Measurements from ENCODE around the gene GMDS. TPM values are rescaled to one million over a fixed set of nuclear protein-coding genes. Genes with fewer than 3 reads are reported as not detected.

GMDS gene
- total RNA-seq, 4 donors from 2014 or later: 3.4 to 7.2 (median 4.6) TPM

DNA sequence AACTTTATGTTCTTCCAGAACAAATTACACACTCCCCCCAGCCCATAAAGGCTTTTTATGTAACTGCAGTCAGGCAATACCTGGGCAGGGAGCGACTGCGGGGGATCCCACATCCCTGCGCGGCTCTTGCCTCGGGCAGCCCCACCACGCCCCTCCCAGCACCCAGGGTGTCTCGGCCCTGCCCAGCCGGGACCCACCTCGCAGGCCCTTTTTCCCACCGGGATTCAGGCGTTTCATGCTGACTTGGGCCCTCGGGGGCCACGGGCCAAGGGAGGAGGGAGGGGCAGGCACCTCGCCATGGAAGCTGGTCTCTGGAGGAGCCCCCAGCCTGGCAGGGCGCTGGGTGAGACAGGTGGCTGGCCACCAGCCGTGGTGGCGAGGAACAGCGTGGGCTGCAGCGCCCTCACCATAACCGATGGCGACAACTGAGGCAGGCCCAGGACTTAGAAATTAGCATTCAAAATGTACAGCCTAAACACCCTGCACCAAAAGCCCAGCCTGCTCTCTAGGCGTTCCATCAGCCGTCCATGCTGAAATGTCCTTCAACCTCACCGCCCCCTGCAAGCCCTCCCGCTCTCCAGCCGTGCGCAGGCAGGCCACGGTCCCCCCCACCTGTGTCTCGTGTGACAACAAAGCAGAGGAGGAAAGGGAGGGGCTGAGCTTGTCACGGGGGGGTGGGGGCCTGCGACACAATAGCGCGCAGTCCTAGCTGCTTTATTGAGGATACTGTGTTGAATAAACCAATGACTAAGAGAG is 650.8 kb downstream of the GMDS start:
- no peak for DNase-seq
- TF ChIP-seq CTCF (IDR thresholded peaks at IDR 0.05 in 4 of 5, conservative IDR thresholded peaks at IDR 0.05 in 1 of 5) (no peak), POLR2A (IDR thresholded peaks at IDR 0.05) (no peak)
- intact Hi-C loops (cut with DNase I; ENCODE audit: low total_unique reads) (no loop called here), in situ Hi-C loops (cut with MboI; ENCODE audit: low sequenced_read_pairs in 4 of 4) (loop anchor here (5.0 to 25.0 kb wide), 6 partner anchors 593 to 1143 kb away; no protein-coding TSS in a partner anchor)
- Histone ChIP-seq H3K4me3 (no peak overlapping the region), H3K27me3 (peaks cover 22 to 31% (median 30%) of the 10 kb centered on the region in 3 donors), H3K4me1 (peaks cover 2 to 3% of the 10 kb centered on the region in 2 donors), H3K27ac (no peak overlapping the region), H3K9me3 (no peaks in the 10 kb centered on the region), H3K36me3 (no peaks in the 10 kb centered on the region)
- ATAC-seq: no peak

GRCh38 chr6:1593958-1594314 is 651.5 kb downstream of the GMDS start:
- no peak for DNase-seq
- Histone ChIP-seq H3K27me3 (peaks cover 22 to 35% (median 30%) of the 10 kb centered on the region in 3 donors), H3K4me1 (peaks cover 2 to 3% of the 10 kb centered on the region in 2 donors), H3K9me3 (no peaks in the 10 kb centered on the region), H3K36me3 (no peaks in the 10 kb centered on the region), H3K27ac (no peak overlapping the region), H3K4me3 (no peak overlapping the region)
- no peak for TF ChIP-seq CTCF (IDR thresholded peaks at IDR 0.05 in 4 of 5, conservative IDR thresholded peaks at IDR 0.05 in 1 of 5)
- no peak for TF ChIP-seq POLR2A (IDR thresholded peaks at IDR 0.05)
- no peak for ATAC-seq
- intact Hi-C loops (cut with DNase I; ENCODE audit: low total_unique reads): no loop called here
- in situ Hi-C loops (cut with MboI; ENCODE audit: low sequenced_read_pairs in 4 of 4): loop anchor here (5.0 to 25.0 kb wide), 6 partner anchors 593 to 1143 kb away; no protein-coding TSS in a partner anchor

DNA sequence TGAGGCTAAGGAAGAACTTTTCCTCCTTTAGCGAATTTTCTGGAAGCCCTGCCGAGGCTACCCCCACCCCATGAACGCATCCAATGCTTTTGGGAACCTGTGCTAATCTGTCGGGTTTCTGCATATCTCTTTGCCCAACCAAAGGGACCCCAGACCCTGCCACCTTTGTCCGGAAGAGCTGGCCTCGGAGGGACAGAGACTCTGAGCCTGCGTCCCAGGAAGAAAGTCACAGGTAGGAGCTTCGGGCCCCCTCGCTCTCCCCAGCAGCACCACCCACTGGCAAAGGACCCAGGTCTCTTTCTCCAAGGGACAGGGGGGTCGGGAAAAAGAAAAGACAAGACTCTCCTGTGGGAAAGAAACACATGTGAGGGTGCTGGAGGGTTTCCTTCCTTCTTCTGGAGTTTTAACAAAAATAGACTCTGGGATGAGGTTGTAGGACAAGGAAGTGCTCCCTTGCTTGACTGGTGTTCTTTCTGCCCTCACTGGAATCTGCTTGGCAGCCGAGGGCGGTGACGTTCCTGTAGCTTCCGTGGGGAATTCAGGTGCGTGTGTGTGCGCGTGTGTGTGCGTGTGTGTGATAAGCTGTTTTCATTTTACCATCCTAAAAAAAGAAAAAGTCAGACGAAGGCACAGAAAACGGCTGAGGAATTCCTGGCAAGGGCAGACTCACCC is 652.0 kb downstream of the GMDS start:
- Histone ChIP-seq H3K4me3 (no peak overlapping the region), H3K36me3 (no peaks in the 10 kb centered on the region), H3K4me1 (peaks cover 2 to 3% of the 10 kb centered on the region in 2 donors), H3K27me3 (peaks cover 22 to 35% (median 30%) of the 10 kb centered on the region in 3 donors), H3K9me3 (no peaks in the 10 kb centered on the region), H3K27ac (no peak overlapping the region)
- TF ChIP-seq CTCF (IDR thresholded peaks at IDR 0.05 in 4 of 5, conservative IDR thresholded peaks at IDR 0.05 in 1 of 5): no peak
- in situ Hi-C loops (cut with MboI; ENCODE audit: low sequenced_read_pairs in 4 of 4) (loop anchor here (5.0 to 25.0 kb wide), 6 partner anchors 594 to 1144 kb away; no protein-coding TSS in a partner anchor), intact Hi-C loops (cut with DNase I; ENCODE audit: low total_unique reads) (no loop called here)
- DNase-seq (no peak), ATAC-seq (no peak)

DNA sequence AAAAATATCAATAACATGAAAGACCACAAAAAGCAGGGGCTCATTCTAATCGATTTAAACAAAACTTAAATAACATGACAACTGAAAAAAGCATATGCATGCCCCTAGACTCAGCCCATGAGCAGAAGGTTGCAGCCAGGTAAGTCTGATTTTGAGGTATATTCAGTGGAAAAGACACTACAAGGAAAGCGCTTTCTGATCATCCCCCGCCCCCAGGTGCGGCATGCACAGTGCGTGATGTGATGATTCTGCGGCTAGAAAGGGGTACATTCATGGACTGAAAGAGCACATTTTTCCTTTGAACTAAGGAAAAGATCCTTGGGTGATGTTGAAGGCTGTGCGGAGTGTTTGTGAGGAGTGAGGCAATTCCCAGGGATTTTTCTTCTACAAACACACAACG is 652.6 kb downstream of the GMDS start:
- no peak for TF ChIP-seq CTCF (IDR thresholded peaks at IDR 0.05 in 4 of 5, conservative IDR thresholded peaks at IDR 0.05 in 1 of 5)
- no peak for TF ChIP-seq POLR2A (IDR thresholded peaks at IDR 0.05)
- peaks cover 2 to 3% of the 10 kb centered on the region in 2 donors for H3K4me1 ChIP-seq
- H3K4me3 ChIP-seq: no peak overlapping the region
- in situ Hi-C loops (cut with MboI; ENCODE audit: low sequenced_read_pairs in 4 of 4) (loop anchor here (5.0 to 25.0 kb wide), 6 partner anchors 594 to 1144 kb away; no protein-coding TSS in a partner anchor), intact Hi-C loops (cut with DNase I; ENCODE audit: low total_unique reads) (no loop called here)
- no peak for DNase-seq
- no peaks in the 10 kb centered on the region for H3K36me3 ChIP-seq
- H3K27me3 ChIP-seq: peaks cover 22 to 35% (median 30%) of the 10 kb centered on the region in 3 donors
- ATAC-seq: no peak
- H3K27ac ChIP-seq: no peak overlapping the region
- no peaks in the 10 kb centered on the region for H3K9me3 ChIP-seq

Data from gastrocnemius medialis (tissue), 4 donors.